NCI-H345 treated with DMSO at 0.1 percent for 48 hours (cell line): ENCODE data around the gene PPFIA1.

Source experiments
- DNase-seq: peaks from one replicate; lab custom pipeline; 2025; ENCODE audit not compliant: unreplicated experiment; lab: John Stamatoyannopoulos, UW

Gene PPFIA1

DNA sequence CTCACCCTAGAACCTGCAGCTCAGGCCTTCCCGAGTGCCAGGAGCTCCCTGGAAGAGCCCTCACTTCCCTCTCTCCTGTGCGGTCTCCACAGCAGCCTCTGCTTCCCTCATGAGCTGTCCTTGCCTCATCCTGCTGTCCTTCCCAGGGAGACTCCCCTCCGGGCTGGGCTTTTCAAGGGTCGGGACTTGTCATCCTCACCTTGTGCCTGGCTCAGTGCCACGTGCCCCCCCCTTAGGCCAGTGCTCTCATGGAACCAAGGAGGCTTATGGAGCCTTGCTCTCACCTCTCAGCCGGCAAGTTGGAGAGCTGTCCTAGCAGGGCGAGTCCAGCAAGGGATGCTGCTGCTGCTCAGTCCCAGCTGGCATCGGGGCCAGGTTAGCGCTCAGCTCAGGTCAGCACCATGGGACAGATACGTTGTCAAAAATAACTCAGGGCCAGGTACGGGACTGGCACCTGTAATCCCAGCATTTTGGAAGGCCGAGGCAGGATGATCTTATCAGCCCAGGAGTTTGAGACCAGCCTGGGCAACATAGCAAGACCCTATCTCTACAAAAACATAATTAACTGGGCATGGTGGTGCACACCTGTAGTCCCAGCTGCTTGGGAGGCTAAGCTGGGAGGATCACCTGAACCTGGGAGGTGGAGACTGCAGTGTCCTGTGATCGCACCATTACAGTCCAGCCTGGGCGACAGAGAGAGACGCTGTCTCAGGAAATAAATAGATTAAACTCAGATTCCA, 141.4 kb downstream of the PPFIA1 start:
- DNase-seq: no peak

DNA sequence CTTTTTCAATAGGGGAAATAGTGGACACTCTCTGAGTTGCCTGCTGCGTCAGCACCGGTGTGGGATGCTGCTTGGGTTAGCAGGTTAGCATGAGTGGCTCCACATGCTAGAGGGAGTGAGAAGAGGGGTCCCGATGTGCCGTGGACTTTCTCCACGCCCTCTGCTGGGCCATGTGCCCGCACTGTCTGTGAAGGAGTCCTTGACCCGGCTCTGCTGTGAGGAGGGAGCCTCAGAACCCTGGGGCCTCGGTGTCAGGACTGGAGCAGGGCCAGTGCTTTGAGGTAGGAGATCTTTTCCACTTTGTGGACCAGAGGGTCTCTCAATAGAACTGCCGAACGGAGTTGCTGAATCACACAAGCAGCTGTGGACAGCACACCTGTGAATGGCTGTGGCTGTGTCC, 142.7 kb downstream of the PPFIA1 start:
- no peak for DNase-seq

DNA sequence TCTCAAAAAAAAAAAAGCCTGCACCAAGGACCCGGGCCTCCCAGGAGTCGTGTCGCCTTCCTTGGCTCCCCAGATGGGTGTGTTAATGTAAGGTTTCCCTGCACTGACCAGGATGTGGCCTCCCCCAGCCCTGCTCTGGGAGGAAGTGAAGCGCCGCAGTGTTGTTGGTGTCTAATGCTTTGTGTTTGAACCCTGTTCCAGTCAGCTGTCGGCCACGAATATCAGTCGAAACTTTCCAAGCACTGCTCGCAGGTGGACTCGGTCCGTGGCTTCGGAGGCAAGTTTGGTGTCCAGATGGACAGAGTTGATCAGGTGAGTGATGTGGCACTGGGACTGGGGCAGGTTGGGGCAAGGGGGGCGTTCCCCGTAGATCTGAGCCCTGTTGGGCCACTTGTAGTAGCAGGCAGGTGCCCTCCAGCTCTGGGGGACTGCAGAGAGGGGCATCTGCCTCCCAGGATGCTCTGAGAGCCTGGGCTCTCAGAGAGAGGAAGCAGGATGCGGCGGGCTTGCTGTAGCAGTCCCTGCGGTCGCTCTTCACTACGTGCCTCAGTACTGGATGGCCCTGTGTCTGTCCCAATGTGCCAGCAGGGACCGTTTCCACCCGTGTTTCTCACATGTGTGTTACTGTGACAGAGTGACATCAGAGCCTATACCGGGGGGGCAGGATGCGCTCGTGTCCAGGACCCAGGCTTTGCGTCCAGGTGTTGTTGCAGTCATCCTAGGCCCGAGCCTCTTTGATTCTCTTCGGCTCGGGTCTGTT, 144.0 kb downstream of the PPFIA1 start:
- no peak for DNase-seq

DNA sequence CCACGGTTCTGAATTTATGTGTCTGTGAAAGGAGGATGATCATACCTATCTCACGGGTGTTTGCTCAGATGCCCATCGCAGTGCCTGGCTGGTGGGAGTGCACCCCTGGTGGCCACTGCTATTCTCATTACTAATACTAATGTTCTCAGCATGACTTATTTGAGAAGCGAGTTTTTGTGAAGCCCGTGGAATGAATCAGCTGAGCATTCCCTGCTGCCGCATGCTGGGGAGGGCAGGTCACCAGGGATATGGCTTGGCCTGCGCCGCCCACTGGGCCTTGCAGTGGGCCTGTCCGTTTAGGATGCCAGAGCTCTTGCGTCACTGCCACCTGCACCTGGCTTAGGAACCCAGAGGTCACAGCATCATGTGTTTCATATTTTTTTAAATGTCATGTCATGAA, 144.7 kb downstream of the PPFIA1 start:
- no peak for DNase-seq

DNA sequence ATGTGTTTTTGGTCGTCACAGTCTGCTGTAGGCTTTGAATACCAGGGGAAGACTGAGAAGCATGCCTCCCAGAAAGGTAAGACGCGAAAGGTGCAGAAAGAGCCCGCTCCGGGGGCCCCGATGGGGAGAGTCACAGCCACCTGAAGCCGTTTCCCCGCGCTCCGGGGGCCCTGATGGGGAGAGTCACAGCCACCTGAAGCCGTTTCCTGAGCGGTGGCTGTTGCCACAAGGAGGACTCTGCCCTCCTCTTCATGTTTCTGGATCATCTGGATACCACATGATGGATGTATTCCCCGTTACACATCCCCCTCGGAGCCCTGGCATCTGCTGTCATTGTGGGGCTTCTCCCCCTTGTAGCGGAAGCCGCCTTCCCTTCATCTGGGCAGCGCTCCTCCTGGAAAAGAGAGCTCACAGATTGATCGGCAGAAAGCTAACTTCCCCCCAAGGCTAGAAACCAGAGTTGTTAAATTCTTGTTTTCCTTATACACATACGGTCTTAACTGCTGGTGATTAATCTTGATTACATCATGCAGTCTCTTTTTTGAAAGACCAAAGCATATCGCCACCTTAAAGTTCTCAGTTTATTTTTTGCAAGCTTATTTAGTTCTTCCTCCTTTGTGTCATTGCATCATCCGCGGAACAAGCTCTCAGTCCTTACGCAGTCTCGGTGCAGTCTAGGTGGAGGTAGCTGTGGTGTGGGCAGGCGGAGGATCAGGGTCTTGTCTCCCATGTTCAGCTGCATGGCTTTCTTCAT, 145.3 kb downstream of the PPFIA1 start:
- no peak for DNase-seq

- no peak for DNase-seq
Observed at GRCh38 chr11:70416881-70417280, 146.4 kb downstream of the PPFIA1 start.

DNA sequence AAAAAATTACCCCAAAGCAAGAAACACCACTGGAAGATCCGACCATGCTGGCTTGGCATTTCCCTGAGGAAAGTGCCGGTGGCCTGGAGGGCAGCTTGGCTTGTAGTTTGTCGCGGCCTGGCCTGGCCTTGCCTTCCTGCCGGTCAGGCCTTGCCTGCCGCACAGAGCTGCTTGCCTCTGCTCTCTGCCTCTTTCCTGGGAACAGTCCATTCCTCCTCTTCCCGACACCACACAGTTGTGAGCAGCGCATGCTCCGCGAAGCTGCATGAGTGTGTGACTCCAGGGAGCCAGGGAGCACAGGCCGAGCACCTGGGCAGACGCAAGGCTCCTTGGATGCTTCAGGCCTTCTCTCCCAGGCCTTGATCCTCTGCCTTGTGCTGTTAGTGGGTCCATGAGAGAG, 147.6 kb downstream of the PPFIA1 start:
- no peak for DNase-seq

DNA sequence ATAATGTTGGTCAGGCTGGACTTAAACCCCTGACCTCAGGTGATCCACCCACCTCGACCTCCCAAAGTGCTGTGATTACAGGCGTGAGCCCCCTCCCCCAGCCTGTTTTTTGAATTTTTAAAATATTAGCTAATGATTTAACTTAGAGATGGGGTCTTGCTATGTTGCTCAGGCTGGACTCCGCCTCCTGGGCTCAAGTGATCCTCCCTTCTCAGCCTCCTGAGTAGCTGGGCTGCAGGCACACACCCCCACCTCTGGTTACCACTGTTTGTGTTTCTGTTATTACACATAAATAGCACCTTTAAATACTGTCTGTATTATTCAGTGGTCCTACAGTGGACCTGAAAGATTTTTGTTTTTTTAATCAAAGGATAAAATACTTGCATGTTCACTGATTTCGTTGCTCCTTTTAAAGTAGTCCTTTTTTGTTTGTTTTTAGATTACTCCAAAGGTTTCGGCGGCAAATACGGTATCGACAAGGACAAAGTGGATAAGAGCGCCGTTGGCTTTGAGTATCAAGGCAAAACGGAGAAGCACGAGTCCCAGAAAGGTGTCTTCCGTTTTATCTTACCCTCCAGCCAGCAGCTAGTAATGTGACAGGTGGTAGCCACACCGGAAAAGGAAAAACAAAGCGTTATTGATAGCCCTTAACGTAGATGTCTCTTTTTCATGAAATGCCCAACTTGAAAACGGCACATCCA, 149.0 kb downstream of the PPFIA1 start:
- no peak for DNase-seq

- no peak for DNase-seq
Observed at GRCh38 chr11:70420008-70420464, 149.5 kb downstream of the PPFIA1 start.

DNA sequence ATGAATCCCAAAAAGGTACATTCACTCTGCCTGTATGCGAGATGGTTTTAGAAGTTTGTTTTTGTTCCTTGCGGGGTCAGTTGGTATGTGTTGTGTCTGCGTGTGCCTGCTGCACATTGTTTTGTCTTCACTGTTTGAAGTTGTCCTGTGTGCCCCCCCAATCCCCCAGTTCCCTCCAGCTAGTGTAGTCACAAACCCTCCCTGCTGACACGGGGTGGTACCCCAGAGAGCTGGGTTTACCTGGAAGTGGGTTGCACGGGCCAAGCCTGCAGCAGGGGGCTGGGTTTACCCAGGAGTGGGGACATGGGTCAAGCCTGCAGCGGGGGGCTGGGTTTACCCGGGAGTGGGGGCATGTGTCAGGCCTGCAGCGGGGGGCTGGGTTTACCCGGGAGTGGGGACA, 150.0 kb downstream of the PPFIA1 start:
- DNase-seq: no peak

DNA sequence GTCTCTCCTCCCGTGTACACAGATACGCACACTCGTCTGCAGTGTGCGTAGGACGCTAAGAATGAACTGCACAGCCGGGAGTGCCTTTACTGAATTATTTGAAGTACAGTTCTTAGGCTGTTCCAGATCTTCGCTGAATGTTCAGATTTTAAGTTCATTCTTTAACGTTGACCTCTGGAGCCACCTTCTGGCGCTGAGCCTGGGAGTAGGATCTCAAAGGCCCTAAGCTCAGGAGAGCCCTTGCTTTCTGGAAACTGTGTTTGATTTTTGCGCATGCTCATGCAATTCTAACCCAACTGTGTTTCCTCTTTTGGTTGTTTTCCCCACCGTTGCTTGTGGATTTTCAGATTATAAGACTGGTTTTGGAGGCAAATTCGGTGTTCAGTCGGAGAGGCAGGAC, 150.6 kb downstream of the PPFIA1 start:
- DNase-seq: no peak

- DNase-seq: no peak
Observed at GRCh38 chr11:70422692-70423522, 152.4 kb downstream of the PPFIA1 start.

DNA sequence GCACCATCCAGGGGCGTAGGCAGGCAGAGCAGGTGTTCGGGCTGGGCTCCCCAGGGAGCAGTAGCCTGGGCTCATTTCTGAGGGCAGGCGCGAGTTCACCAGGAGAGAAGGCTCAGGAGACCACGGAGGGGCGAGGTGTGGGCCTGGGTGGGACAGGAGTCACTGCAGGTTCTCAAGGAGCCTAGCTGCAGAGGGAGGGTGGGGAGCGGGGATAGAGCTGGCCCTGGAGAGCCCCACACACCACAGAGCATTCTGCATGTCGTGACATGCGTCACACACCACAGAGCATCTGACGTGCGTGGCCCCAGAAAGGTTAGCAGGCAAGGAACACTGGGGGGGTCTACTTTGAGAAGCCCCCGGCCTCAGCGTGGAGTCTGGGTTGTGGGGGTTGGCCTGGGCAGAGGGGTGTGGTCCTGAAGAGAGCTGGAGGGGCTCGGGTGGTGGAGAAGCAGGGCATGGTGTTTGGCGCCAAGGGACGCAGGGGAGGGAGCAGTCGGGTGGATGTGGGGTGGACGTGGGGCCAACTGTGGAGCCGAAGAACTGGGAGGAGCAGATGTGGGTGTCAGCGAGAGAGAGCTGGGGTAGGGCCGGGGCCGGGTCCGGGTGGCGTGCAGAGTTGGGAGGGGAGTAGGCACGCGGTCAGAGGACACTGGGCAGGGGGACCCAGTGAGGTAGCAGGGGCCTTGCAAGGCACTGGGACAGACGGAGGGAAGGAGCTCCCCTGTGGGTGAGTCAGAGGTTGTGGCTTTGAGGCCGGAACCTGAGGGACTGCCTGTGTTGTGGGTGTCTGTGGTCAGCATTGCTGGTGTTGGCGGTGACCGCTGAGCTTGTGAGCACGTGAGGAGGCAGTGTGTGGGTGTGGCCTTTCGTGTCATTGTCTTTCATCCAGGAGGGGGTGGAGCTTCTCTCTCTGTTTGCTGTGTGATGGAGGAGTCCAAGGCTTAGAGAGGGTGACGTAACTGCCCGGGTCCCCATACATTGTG, 153.3 kb downstream of the PPFIA1 start:
- DNase-seq: no peak

GRCh38 chr11:70424765-70425344, 154.4 kb downstream of the PPFIA1 start:
- DNase-seq: no peak

GRCh38 chr11:70427436-70427835, 156.9 kb downstream of the PPFIA1 start:
- DNase-seq: no peak

DNA sequence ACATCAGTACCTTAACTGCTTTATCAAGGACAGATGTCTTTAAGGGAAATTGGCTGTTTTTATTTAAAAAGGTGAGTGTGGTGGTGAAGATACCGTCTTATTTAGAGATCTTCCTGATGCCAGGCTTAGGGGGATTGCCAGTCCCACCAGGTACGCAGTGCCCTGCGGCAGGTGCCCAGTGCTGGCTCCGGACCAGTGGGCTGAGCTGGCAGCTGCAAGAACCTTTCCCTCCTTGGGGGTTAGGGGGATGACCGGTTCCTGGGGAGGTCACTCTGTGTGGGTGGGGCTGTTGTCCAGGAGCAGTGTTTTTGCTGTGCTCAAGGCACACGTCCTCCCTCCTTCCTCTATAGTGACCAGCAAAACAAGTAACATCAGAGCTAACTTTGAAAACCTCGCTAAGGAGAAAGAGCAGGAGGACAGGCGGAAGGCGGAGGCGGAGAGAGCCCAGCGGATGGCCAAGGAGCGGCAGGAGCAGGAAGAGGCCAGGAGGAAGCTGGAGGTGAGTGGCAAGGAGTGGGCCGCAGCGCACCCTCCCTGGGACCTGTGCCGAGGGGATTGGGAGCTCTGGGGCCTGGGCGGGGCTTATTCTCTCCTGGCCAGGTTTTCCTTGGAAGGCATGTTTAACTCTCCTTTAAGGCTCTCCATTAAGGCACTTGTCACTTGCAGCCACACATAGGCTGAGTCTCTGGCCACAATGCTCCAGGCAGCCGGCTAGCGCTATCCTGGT, 158.4 kb downstream of the PPFIA1 start:
- DNase-seq: no peak

- no peak for DNase-seq
Observed at GRCh38 chr11:70429428-70429705, 158.9 kb downstream of the PPFIA1 start.
